ENCODE measurements around the gene CLN6. TPM values are rescaled to one million over a fixed set of nuclear protein-coding genes. Genes with fewer than 3 reads are reported as not detected.
A peak's percentile ranks its signal among the peaks of the same experiment; 100 is the strongest.

CLN6 gene
- total RNA-seq, 1 donor from 2014 or later = 46.6 TPM

GRCh38 chr15:68200016-68200861, 29.3 kb downstream of the CLN6 start:
- DNase-seq (ENCODE audit: low spot score, unreplicated experiment) = no peak
- no peak for TF ChIP-seq CTCF (IDR thresholded peaks at IDR 0.05; ENCODE audit: unreplicated experiment)
- Mint-ChIP-seq H3K4me1 (ENCODE audit: low read depth) (peaks cover 10% of the 10 kb centered on the region), H3K27me3 (no peaks in the 10 kb centered on the region), H3K4me3 (ENCODE audit: low read depth) (no peak overlapping the region), H3K9me3 (ENCODE audit: low read depth) (no peaks in the 10 kb centered on the region), H3K36me3 (ENCODE audit: insufficient read depth) (peaks cover 2% of the 10 kb centered on the region), H3K27ac (no peak overlapping the region)

- no peak for DNase-seq (ENCODE audit: low spot score, unreplicated experiment)
- H3K27ac Mint-ChIP-seq = no peak overlapping the region
- H3K9me3 Mint-ChIP-seq (ENCODE audit: low read depth) = no peaks in the 10 kb centered on the region
- TF ChIP-seq CTCF (IDR thresholded peaks at IDR 0.05; ENCODE audit: unreplicated experiment) = no peak
- H3K27me3 Mint-ChIP-seq = no peaks in the 10 kb centered on the region
- H3K4me3 Mint-ChIP-seq (ENCODE audit: low read depth) = no peak overlapping the region
- H3K4me1 Mint-ChIP-seq (ENCODE audit: low read depth) = peaks cover 3% of the 10 kb centered on the region
- peaks cover 5% of the 10 kb centered on the region for H3K36me3 Mint-ChIP-seq (ENCODE audit: insufficient read depth)
Measured at GRCh38 chr15:68199340-68199739, 30.2 kb downstream of the CLN6 start.

GRCh38 chr15:68197661-68198437, 31.7 kb downstream of the CLN6 start:
- H3K9me3 Mint-ChIP-seq (ENCODE audit: low read depth) = no peaks in the 10 kb centered on the region
- peaks cover 10% of the 10 kb centered on the region for H3K36me3 Mint-ChIP-seq (ENCODE audit: insufficient read depth)
- no peak for TF ChIP-seq CTCF (IDR thresholded peaks at IDR 0.05; ENCODE audit: unreplicated experiment)
- H3K4me3 Mint-ChIP-seq (ENCODE audit: low read depth) = no peak overlapping the region
- peaks cover 3% of the 10 kb centered on the region for H3K4me1 Mint-ChIP-seq (ENCODE audit: low read depth)
- H3K27me3 Mint-ChIP-seq = no peaks in the 10 kb centered on the region
- peak overlapping the region; percentile 20 for H3K27ac Mint-ChIP-seq
- no peak for DNase-seq (ENCODE audit: low spot score, unreplicated experiment)

- no peak overlapping the region for H3K4me3 Mint-ChIP-seq (ENCODE audit: low read depth)
Measured at GRCh38 chr15:68197170-68197492, 32.4 kb downstream of the CLN6 start.

More at GRCh38 chr15:68197170-68197492, 32.4 kb downstream of the CLN6 start:
- DNase-seq (ENCODE audit: low spot score, unreplicated experiment) = no peak
- peaks cover 3% of the 10 kb centered on the region for H3K4me1 Mint-ChIP-seq (ENCODE audit: low read depth)
- peak overlapping the region; percentile 69 for H3K27ac Mint-ChIP-seq
- H3K9me3 Mint-ChIP-seq (ENCODE audit: low read depth) = no peaks in the 10 kb centered on the region
- H3K27me3 Mint-ChIP-seq = no peaks in the 10 kb centered on the region
- peaks cover 11% of the 10 kb centered on the region for H3K36me3 Mint-ChIP-seq (ENCODE audit: insufficient read depth)
- no peak for TF ChIP-seq CTCF (IDR thresholded peaks at IDR 0.05; ENCODE audit: unreplicated experiment)

Data from progenitor cell of endocrine pancreas (in vitro differentiated cells).